HepG2 (cell line): ENCODE measurements around the gene NT5C1B. TPM values are rescaled to one million over a fixed set of nuclear protein-coding genes. Genes with fewer than 3 reads are reported as not detected.

Source experiments
- CBX2 ChIP-seq, 2 experiments: fragments of 200-600 bp in 1 of 2; sonication (generic); formaldehyde crosslinking in 1 of 2; IDR thresholded peaks; 2 replicates each; pipeline versions ENCODE4 v1.7.0 to v1.8.1; 2018 to 2022; ENCODE audit warnings: low read depth in 2 of 2, low read length in 1 of 2, mild to moderate bottlenecking in 1 of 2, missing genetic modification reagents in 1 of 2
- CHD2 ChIP-seq: IDR thresholded peaks from 2 replicates; pipeline ENCODE4 v1.6.1; 2011; ENCODE audit warnings: low read depth, low read length, improper control_type of control experiment
- CREB1 ChIP-seq, 2 experiments: fragments of 450-650 bp in 1 of 2; IDR thresholded peaks; 2 replicates each; pipeline ENCODE4 v1.6.1; 2016 to 2017; ENCODE audit warnings: control low read depth in 1 of 2, mild to moderate bottlenecking in 1 of 2, missing compliant biosample characterization in 1 of 2, missing genetic modification characterization in 1 of 2
- EHMT2 ChIP-seq: fragments of 200-600 bp; sonication (generic); IDR thresholded peaks from 2 replicates; pipeline ENCODE4 v1.7.0; 2017; ENCODE audit warnings: antibody characterized with exemption, low read depth, low read length, borderline replicate concordance
- ELF3 ChIP-seq: IDR thresholded peaks from 2 replicates; pipeline ENCODE4 v1.6.1; 2016; ENCODE audit warnings: missing genetic modification reagents, missing compliant biosample characterization
- FLYWCH1 ChIP-seq: sonication (generic); formaldehyde crosslinking; IDR thresholded peaks from 2 replicates; pipeline ENCODE4 v1.8.1; 2023; ENCODE audit warnings: mild to moderate bottlenecking, missing genetic modification reagents
- FOXA1 ChIP-seq, 2 experiments: fragments of 450-650 bp in 1 of 2; sonication (generic) in 1 of 2; formaldehyde crosslinking in 1 of 2; IDR thresholded peaks; 2 replicates each; pipeline versions ENCODE4 v1.4.0 to v1.6.1; 2016 to 2020; ENCODE audit warnings: missing genetic modification reagents in 1 of 2
- GTF2F1 ChIP-seq: fragments of 150-350 bp; IDR thresholded peaks from 2 replicates; pipeline ENCODE4 v1.6.1; 2014; ENCODE audit warnings: low read length
- HNF4A ChIP-seq: sonication (generic); formaldehyde crosslinking; IDR thresholded peaks from 2 replicates; pipeline ENCODE4 v1.4.0; 2020; ENCODE audit warnings: missing genetic modification reagents
- KMT2A ChIP-seq: sonication (generic); formaldehyde crosslinking; IDR thresholded peaks from 2 replicates; pipeline ENCODE4 v1.4.0; 2020; ENCODE audit warnings: missing genetic modification reagents
- MAFK ChIP-seq, 2 experiments: IDR thresholded peaks in 1 of 2; conservative IDR thresholded peaks in 1 of 2; 2 replicates each; pipeline ENCODE4 v1.6.1; 2011; ENCODE audit warnings: improper control_type of control experiment in 2 of 2, low read length in 2 of 2
- NAIF1 ChIP-seq: sonication (generic); formaldehyde crosslinking; IDR thresholded peaks from 2 replicates; pipeline ENCODE4 v1.5.0; 2020; ENCODE audit warnings: mild to moderate bottlenecking, missing genetic modification reagents, borderline replicate concordance
- PPARG ChIP-seq: conservative IDR thresholded peaks from 2 replicates; pipeline ENCODE4 v1.6.1; 2016; ENCODE audit warnings: missing biosample characterization, missing genetic modification reagents
- RAD21 ChIP-seq: fragments of 450-650 bp; formaldehyde crosslinking; IDR thresholded peaks from 2 replicates; pipeline ENCODE4 v1.5.0; 2020; ENCODE audit warnings: mild to moderate bottlenecking
- SOX6 ChIP-seq, 2 experiments: fragments of 450-650 bp in 1 of 2; sonication (generic) in 1 of 2; formaldehyde crosslinking in 1 of 2; IDR thresholded peaks; 2 replicates each; pipeline versions ENCODE4 v1.4.0 to v1.6.1; 2017 to 2020; ENCODE audit warnings: antibody characterized with exemption in 1 of 2, mild to moderate bottlenecking in 1 of 2, missing genetic modification reagents in 1 of 2
- TBL1XR1 ChIP-seq: fragments of 150-350 bp; IDR thresholded peaks from 2 replicates; pipeline ENCODE4 v1.6.1; 2014; ENCODE audit warnings: borderline replicate concordance, low read length; ENCODE audit not compliant: partially characterized antibody
- TEAD3 ChIP-seq: optimal IDR thresholded peaks from 2 replicates; pipeline ENCODE3; 2016; ENCODE audit warnings: borderline replicate concordance
- ZBTB8A ChIP-seq: sonication (generic); formaldehyde crosslinking; IDR thresholded peaks from 2 replicates; pipeline ENCODE4 v1.4.0; 2020; ENCODE audit warnings: mild to moderate bottlenecking, low read depth, missing genetic modification reagents, borderline replicate concordance
- ZNF256 ChIP-seq: sonication (generic); formaldehyde crosslinking; conservative IDR thresholded peaks from 2 replicates; pipeline ENCODE4 v1.4.0; 2020; ENCODE audit warnings: missing genetic modification reagents
- ZNF30 ChIP-seq: sonication (generic); formaldehyde crosslinking; IDR thresholded peaks from 2 replicates; pipeline ENCODE4 v1.5.0; 2020; ENCODE audit warnings: mild to moderate bottlenecking, missing genetic modification reagents
- ZNF784 ChIP-seq: sonication (generic); formaldehyde crosslinking; IDR thresholded peaks from 2 replicates; pipeline ENCODE4 v1.5.1; 2020; ENCODE audit warnings: missing genetic modification reagents, mild to moderate bottlenecking, borderline replicate concordance
- ZNF841 ChIP-seq: sonication (generic); formaldehyde crosslinking; IDR thresholded peaks from 2 replicates; pipeline ENCODE4 v1.8.1; 2023; ENCODE audit warnings: missing genetic modification reagents, borderline replicate concordance
- ZNF891 ChIP-seq: sonication (generic); formaldehyde crosslinking; IDR thresholded peaks from 2 replicates; pipeline ENCODE4 v1.5.0; 2020; ENCODE audit warnings: mild to moderate bottlenecking, missing genetic modification reagents
- ZSCAN20 ChIP-seq: sonication (generic); formaldehyde crosslinking; IDR thresholded peaks from 2 replicates; pipeline ENCODE4 v1.4.0; 2020; ENCODE audit warnings: missing genetic modification reagents, mild to moderate bottlenecking, borderline replicate concordance
- polyA plus RNA-seq, 8 experiments: library from polyadenylated mRNA; depleted of rRNA in 3 of 8; stranded (reverse) in 7 of 8; unstranded in 1 of 8; fragments of >200 nt; fragmentation: Illumina TruSeq in 4 of 8; extraction: Trizol in 4 of 8; gene quantifications; 2 replicates each; pipeline versions ENCODE4 v1.2.1 to v1.2.3, GENCODE V29; 2011 to 2016; ENCODE audit warnings: low read depth in 4 of 8, missing spikeins in 1 of 8, mixed read lengths in 1 of 8; ENCODE audit not compliant: insufficient read depth in 1 of 8
- total RNA-seq, 5 experiments: library from RNA; depleted of rRNA; stranded (reverse); fragments of >200 nt; fragmentation: Illumina TruSeq; extraction: Trizol; gene quantifications; 2 replicates each; pipeline ENCODE4 v1.2.3, GENCODE V29; 2016; ENCODE audit warnings: low read depth in 1 of 5
- TF ChIP-seq, protein P1 (sequence below): IDR thresholded peaks from 2 replicates; pipeline ENCODE4 v1.6.1; 2012; ENCODE audit warnings: inconsistent platforms
- TF ChIP-seq, protein P2 (sequence below): sonication (generic); formaldehyde crosslinking; IDR thresholded peaks from 2 replicates; pipeline ENCODE4 v1.5.0; 2020; ENCODE audit warnings: missing genetic modification reagents
- TF ChIP-seq, protein P3 (sequence below): IDR thresholded peaks from 2 replicates; pipeline ENCODE4 v1.6.1; 2012; ENCODE audit warnings: low read depth, low read length, improper control_type of control experiment
- TF ChIP-seq, protein P4 (sequence below): IDR thresholded peaks from 2 replicates; pipeline ENCODE4 v1.6.1; 2016; ENCODE audit warnings: control low read depth

Gene NT5C1B
- total and polyA plus RNA-seq, 2 of the 13 experiments (the other 11 are each of a cell fraction or from before 2014, with no cell fraction given): not detected

DNA sequence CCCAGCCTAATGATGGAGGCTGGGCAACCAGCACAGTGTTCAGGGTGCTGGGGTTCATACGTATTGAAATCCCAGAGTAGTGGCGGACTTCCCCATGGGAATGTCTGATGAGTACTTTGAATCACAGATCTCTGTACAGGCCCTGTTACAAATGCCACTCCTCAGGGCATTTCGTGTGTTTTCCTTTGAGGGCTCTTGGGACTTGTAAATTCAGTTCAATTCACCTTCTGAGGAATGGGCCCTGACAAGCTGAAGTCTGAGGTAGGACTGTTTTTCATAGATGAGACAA lies 28.6 kb downstream of the NT5C1B start (continued):
- TF ChIP-seq MAFK (conservative IDR thresholded peaks at IDR 0.05 in 1 of 2, IDR thresholded peaks at IDR 0.05 in 1 of 2; ENCODE audit: low read length in 2 of 2): no peak
- 0 out of 2 replicates have a peak, but pooled peaks have one; percentile 18 for TF ChIP-seq KMT2A
- peak; percentile 52; the same call in 1 of the 2 replicates for TF ChIP-seq ZBTB8A (CRISPR knock-in tag)
- TF ChIP-seq, protein P1, sequence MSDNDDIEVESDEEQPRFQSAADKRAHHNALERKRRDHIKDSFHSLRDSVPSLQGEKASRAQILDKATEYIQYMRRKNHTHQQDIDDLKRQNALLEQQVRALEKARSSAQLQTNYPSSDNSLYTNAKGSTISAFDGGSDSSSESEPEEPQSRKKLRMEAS: no peak
- TF ChIP-seq PPARG (CRISPR knock-in tag): 0 out of 2 replicates have a peak, but pooled peaks have one; percentile 4
- no peak for TF ChIP-seq ELF3 (CRISPR knock-in tag)
- TF ChIP-seq, protein P2, sequence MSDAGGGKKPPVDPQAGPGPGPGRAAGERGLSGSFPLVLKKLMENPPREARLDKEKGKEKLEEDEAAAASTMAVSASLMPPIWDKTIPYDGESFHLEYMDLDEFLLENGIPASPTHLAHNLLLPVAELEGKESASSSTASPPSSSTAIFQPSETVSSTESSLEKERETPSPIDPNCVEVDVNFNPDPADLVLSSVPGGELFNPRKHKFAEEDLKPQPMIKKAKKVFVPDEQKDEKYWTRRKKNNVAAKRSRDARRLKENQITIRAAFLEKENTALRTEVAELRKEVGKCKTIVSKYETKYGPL: no peak
- no peak for TF ChIP-seq FLYWCH1
- no peak for TF ChIP-seq SOX6 (IDR thresholded peaks at IDR 0.05)
- TF ChIP-seq SOX6 (CRISPR knock-in tag; IDR thresholded peaks at IDR 0.05): 0 out of 2 replicates have a peak, but pooled peaks have one; percentile 4
- no peak for TF ChIP-seq ZNF841 (CRISPR knock-in tag)
- no peak for TF ChIP-seq CREB1 (IDR thresholded peaks at IDR 0.05)
- TF ChIP-seq CREB1 (CRISPR knock-in tag; IDR thresholded peaks at IDR 0.05): no peak
- no peak for TF ChIP-seq GTF2F1
- TF ChIP-seq CBX2 (IDR thresholded peaks at IDR 0.05; ENCODE audit: low read depth, low read length): no peak
- TF ChIP-seq CBX2 (CRISPR knock-in tag; IDR thresholded peaks at IDR 0.05; ENCODE audit: low read depth): no peak
- TF ChIP-seq HNF4A (CRISPR knock-in tag): no peak
- no peak for TF ChIP-seq FOXA1 (IDR thresholded peaks at IDR 0.05)
- TF ChIP-seq FOXA1 (CRISPR knock-in tag; IDR thresholded peaks at IDR 0.05): no peak
- TF ChIP-seq EHMT2: no peak
- no peak; the same call in 1 of the 2 replicates for TF ChIP-seq CHD2
- TF ChIP-seq TBL1XR1: no peak
- no peak for TF ChIP-seq ZNF891 (CRISPR knock-in tag)
- no peak for TF ChIP-seq RAD21 (CRISPR knock-in tag)
- TF ChIP-seq, protein P3, sequence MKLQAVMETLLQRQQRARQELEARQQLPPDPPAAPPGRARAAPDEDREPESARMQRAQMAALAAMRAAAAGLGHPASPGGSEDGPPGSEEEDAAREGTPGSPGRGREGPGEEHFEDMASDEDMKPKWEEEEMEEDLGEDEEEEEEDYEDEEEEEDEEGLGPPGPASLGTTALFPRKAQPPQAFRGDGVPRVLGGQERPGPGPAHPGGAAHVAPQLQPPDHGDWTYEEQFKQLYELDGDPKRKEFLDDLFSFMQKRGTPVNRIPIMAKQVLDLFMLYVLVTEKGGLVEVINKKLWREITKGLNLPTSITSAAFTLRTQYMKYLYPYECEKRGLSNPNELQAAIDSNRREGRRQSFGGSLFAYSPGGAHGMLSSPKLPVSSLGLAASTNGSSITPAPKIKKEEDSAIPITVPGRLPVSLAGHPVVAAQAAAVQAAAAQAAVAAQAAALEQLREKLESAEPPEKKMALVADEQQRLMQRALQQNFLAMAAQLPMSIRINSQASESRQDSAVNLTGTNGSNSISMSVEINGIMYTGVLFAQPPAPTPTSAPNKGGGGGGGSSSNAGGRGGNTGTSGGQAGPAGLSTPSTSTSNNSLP: no peak
- TF ChIP-seq ZSCAN20 (CRISPR knock-in tag): no peak
- TF ChIP-seq NAIF1 (CRISPR knock-in tag): no peak
- TF ChIP-seq, protein P4, sequence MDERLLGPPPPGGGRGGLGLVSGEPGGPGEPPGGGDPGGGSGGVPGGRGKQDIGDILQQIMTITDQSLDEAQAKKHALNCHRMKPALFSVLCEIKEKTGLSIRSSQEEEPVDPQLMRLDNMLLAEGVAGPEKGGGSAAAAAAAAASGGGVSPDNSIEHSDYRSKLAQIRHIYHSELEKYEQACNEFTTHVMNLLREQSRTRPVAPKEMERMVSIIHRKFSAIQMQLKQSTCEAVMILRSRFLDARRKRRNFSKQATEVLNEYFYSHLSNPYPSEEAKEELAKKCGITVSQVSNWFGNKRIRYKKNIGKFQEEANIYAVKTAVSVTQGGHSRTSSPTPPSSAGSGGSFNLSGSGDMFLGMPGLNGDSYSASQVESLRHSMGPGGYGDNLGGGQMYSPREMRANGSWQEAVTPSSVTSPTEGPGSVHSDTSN (CRISPR knock-in tag): no peak
- TF ChIP-seq ZNF784 (CRISPR knock-in tag): no peak
- TF ChIP-seq ZNF30 (CRISPR knock-in tag): no peak
- 0 out of 2 replicates have a peak, but pooled peaks have one; percentile 75 for TF ChIP-seq ZNF256
- no peak for TF ChIP-seq TEAD3 (CRISPR knock-in tag)
